ENCODE measurements around the gene MCTP2. TPM values are rescaled to one million over a fixed set of nuclear protein-coding genes. Genes with fewer than 3 reads are reported as not detected.
A peak's percentile ranks its signal among the peaks of the same experiment; 100 is the strongest.

The MCTP2 gene
- total RNA-seq, 2 donors from 2014 or later, result 2.3 to 4.3 TPM

- intact Hi-C loops (cut with DNase I), result no loop called here
- no peak for DNase-seq
Measured at GRCh38 chr15:94287794-94288246, 56.5 kb downstream of the MCTP2 start.

DNA sequence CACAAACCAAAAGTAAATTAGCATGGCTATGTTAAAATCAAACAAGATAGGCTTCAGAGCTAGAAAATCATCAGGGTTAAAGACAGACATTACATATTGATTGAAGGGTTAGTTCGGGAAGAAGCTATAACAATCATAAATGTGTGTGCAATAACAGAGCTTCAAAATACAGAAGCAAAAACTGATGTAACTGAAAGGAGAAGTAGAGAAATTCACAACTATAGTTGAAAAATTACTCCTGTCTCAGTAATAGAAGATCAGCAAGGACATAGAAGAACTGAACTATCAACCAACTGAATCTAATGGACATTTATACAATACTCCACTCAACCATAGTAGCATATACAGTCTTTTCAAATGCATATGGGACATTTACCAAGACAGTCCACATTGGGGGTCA, 59.4 kb downstream of the MCTP2 start:
- ATAC-seq, result no peak
- intact Hi-C loops (cut with DNase I), result no loop called here
- DNase-seq, result no peak

More at GRCh38 chr15:94287794-94288246, 56.5 kb downstream of the MCTP2 start:
- peak in 1 of 2 donors; percentile 53 for ATAC-seq

GRCh38 chr15:94293411-94294402, 62.3 kb downstream of the MCTP2 start:
- intact Hi-C loops (cut with DNase I), result no loop called here
- DNase-seq, result no peak
- peak in 1 of 2 donors; percentile 44 for ATAC-seq

GRCh38 chr15:94294556-94294955, 63.2 kb downstream of the MCTP2 start:
- DNase-seq (no peak), ATAC-seq (peak in 1 of 2 donors; percentile 58)
- intact Hi-C loops (cut with DNase I), result no loop called here

GRCh38 chr15:94295275-94295674, 63.9 kb downstream of the MCTP2 start:
- ATAC-seq (no peak), DNase-seq (no peak)
- intact Hi-C loops (cut with DNase I), result no loop called here

DNA sequence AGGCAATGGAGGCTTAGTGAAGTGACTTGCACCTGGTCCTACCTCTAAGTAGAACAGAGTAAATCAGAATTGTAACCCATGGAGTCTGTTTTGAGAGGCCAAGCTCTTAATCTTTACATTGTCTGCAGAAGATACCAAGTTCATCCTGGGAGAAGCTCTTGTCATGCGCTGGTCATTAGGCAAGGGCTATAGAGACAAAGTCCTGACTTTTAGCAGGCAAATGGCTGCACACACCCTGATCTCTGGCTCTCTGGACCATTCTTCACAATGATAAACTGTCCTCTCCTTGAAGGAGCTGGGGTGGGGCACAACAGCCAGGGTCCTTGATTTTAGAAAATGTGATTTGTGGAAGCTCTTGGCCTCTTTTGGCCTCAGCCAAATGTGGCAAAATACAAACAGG, 65.4 kb downstream of the MCTP2 start:
- intact Hi-C loops (cut with DNase I), result no loop called here
- no peak for ATAC-seq
- no peak for DNase-seq

DNA sequence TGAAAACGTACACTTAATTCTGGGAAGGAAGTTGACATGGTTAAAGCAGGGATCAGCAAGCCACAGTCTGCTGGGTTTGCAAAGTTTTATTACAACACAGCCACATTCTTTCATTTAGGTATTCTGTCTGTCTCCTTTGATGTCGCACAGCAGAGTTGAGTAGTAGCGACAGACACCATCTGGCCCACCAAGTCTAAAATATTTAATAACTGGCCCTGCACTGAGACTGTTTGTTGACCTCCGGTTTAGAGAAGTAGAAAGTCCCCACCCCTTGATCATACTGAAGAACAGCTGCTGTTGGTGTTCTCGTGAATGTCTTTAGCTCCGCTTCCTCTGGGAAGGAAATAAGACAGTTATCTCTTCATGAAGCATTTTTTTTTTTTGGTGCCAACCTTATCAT, 66.2 kb downstream of the MCTP2 start:
- intact Hi-C loops (cut with DNase I), result no loop called here
- no peak for ATAC-seq
- DNase-seq, result no peak

DNA sequence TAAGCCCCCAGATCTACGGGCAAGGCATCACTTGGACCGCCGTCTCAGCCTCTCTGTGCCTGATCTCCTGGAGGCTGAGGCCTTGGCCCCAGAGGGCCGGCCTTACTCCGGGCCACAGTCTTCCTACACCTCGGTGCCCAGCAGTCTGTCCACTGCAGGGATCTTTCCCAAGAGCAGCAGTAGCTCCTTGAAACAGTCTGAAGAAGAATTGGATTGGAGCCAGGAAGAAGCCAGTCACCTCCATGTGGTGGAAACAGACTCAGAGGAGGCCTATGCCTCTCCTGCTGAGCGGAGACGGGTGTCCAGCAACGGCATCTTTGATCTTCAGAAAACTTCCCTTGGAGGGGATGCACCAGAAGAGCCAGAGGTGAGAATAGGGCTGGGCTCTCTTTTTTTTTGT, 67.0 kb downstream of the MCTP2 start:
- DNase-seq, result no peak
- no peak for ATAC-seq
- intact Hi-C loops (cut with DNase I), result no loop called here

GRCh38 chr15:94300612-94301011, 69.3 kb downstream of the MCTP2 start:
- DNase-seq (peak; percentile 48), ATAC-seq (peak; percentile 98)
- intact Hi-C loops (cut with DNase I), result no loop called here

- DNase-seq (no peak), ATAC-seq (no peak)
- intact Hi-C loops (cut with DNase I), result no loop called here
Measured at GRCh38 chr15:94305133-94305532, 73.8 kb downstream of the MCTP2 start.

GRCh38 chr15:94306700-94307650, 75.6 kb downstream of the MCTP2 start:
- ATAC-seq, result peak; percentile 38 to 88
- intact Hi-C loops (cut with DNase I), result no loop called here
- no peak for DNase-seq

DNA sequence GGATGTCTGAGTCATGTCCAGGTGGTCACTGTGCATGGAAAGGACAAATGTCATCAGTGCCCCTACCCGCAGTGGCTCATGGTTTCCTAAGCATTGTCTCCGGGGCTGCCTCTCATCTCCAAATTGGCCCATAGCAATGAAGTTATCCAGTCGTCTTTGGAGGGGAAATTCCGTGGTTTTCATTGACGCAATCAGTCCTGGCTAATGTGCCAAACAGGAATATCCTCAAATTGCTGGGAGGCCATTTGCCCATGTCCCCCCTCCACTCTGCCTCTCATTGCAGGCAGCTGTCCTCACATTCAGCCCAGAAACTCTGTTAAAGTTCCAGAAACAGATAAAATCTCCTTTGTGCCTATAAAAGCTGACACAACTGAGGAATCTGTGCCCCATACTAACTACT, 81.6 kb downstream of the MCTP2 start:
- DNase-seq (no peak), ATAC-seq (no peak)
- intact Hi-C loops (cut with DNase I), result loop anchor here in 1 of 2 donors (10.0 kb wide), 1 partner anchor 1278 kb away; no protein-coding TSS in a partner anchor

- intact Hi-C loops (cut with DNase I), result loop anchor here in 1 of 2 donors (10.0 kb wide), 1 partner anchor 1280 kb away; no protein-coding TSS in a partner anchor
- DNase-seq (no peak), ATAC-seq (no peak)
Measured at GRCh38 chr15:94314639-94315038, 83.3 kb downstream of the MCTP2 start.

DNA sequence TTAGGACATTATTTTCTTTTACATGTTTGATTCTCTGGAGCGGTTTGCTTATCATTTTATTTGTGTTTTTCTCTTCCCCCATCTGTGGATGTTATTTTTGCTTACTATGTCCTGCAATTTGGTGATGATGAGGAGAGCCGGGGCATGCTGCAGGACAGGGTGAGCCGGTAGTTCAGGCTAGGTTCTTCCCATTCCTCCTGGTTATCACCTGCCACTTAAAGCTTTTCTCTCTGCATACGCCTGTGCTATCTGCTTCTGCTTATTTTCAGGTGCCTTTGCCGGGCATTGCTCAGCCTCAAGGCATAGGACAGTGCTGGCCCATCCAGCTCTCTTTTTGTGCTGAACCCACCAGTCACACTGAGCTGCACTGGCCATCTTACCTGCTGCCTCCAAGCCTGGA, 85.8 kb downstream of the MCTP2 start:
- intact Hi-C loops (cut with DNase I), result loop anchor here in 1 of 2 donors (10.0 kb wide), 1 partner anchor 1282 kb away; no protein-coding TSS in a partner anchor
- ATAC-seq, result no peak
- no peak for DNase-seq

DNA sequence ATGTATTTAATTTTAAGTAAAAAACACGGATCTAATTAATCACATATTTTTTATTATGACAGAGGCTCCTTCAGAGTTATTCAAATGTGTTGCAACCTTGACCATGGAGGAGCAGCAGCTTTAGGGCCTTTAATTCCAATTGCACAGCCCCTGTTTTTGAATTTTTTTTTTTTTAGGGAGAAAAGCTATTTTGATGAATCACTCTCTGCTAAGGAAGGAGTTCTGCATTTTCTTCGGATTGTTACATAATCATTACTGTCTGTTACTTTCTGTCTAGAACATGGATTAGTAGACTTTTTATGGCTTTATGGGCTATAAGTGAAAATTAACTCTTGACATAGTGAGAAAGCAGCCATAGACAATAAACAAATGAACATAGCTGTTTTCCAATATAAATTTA, 90.8 kb downstream of the MCTP2 start:
- DNase-seq (no peak), ATAC-seq (peak in 1 of 2 donors; percentile 61)
- intact Hi-C loops (cut with DNase I), result loop anchor here in 1 of 2 donors (5.0 kb wide), 1 partner anchor 160 kb away; no protein-coding TSS in a partner anchor

GRCh38 chr15:94323076-94323475, 91.7 kb downstream of the MCTP2 start:
- ATAC-seq (no peak), DNase-seq (no peak)
- intact Hi-C loops (cut with DNase I), result loop anchor here in 1 of 2 donors (5.0 kb wide), 1 partner anchor 161 kb away; no protein-coding TSS in a partner anchor

DNA sequence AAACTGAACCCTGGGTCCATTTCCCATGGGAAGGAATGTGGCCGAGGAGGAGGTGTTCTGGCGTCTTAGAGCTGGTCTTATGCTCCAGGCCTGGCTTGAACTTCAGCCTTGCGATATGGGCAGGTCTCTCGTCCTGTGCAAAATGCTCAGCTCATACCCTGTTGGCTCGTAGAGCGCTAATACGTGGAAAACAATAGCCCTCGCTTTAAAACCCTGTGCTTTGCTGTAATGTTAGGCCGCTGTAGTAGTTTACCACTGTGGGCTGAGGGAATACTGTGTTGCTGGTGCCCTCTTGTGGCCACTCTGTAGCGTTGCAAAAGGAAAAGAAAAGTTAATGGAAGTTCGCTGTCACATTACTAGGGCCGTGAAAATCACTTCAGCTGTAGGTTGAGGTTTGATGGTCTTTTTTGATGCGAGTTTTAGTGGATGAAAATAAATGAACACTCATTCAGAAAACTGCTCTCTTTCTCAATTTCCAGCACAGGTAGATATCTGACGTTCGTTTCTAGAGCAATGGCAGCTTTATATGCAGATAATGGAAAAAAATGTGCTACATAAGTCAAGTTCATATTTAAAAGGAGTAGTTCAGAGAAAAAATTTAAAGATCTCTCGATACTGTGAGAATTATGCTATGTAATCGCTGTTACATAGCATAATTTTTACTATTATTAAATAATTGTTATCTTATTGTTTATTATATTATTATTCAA, 92.9 kb downstream of the MCTP2 start:
- DNase-seq (peak; percentile 28), ATAC-seq (peak; percentile 86 to 91)
- intact Hi-C loops (cut with DNase I), result loop anchor here (1.0 to 5.0 kb wide), 2 partner anchors 160 to 162 kb away; no protein-coding TSS in a partner anchor

Data from left cardiac atrium (tissue), 4 donors.